HUES64 (cell line): ENCODE data around the gene PHOSPHO2.

ENCODE experiments used
- H3K27ac ChIP-seq: 2 replicates; pipeline ENCODE4 v1.7.0; 2013; ENCODE audit warnings: low read depth, low read length, inconsistent platforms
- H3K27me3 ChIP-seq: 2 replicates; pipeline ENCODE4 v1.6.1; 2013; ENCODE audit warnings: mild to moderate bottlenecking, low read length; ENCODE audit not compliant: insufficient read depth
- H3K36me3 ChIP-seq: 2 replicates; pipeline ENCODE4 v1.6.1; 2013; ENCODE audit warnings: mild to moderate bottlenecking, low read length; ENCODE audit not compliant: insufficient read depth
- H3K4me1 ChIP-seq: 2 replicates; pipeline ENCODE4 v1.6.1; 2013; ENCODE audit warnings: mild to moderate bottlenecking, low read length, moderate library complexity; ENCODE audit not compliant: insufficient read depth
- H3K4me3 ChIP-seq: 2 replicates; pipeline ENCODE4 v1.5.1; 2013; ENCODE audit warnings: mild to moderate bottlenecking, low read length, moderate library complexity
- H3K9ac ChIP-seq: 2 replicates; pipeline ENCODE4 v1.6.1; 2013; ENCODE audit warnings: mild to moderate bottlenecking, low read depth, low read length
- H3K9me3 ChIP-seq: 2 replicates; pipeline ENCODE4 v1.6.1; 2013; ENCODE audit warnings: low read depth, low read length; ENCODE audit not compliant: insufficient read depth
- WGBS: fragments of 150-250, 120-280 bp; methylation state at CpG from one replicate; pipeline ENCODE4 v1.1.7; 2013; ENCODE audit warnings: missing lambda C conversion rate; 5-methylcytosine and 5-hydroxymethylcytosine counted together

PHOSPHO2 gene

GRCh38 chr2:169716938-169717690 is 22.8 kb downstream of the PHOSPHO2 start:
- WGBS: 88% methylated on average over 12 of the region's 12 CpGs
- Histone ChIP-seq H3K27me3 (no peaks in the 10 kb centered on the region), H3K4me3 (no peak overlapping the region), H3K9me3 (no peaks in the 10 kb centered on the region), H3K36me3 (no peaks in the 10 kb centered on the region), H3K9ac (no peak overlapping the region), H3K4me1 (no peaks in the 10 kb centered on the region), H3K27ac (no peak overlapping the region)

GRCh38 chr2:169717691-169718063 is 23.4 kb downstream of the PHOSPHO2 start:
- no peak overlapping the region for H3K27ac ChIP-seq
- no peaks in the 10 kb centered on the region for H3K27me3 ChIP-seq
- no peaks in the 10 kb centered on the region for H3K36me3 ChIP-seq
- H3K9me3 ChIP-seq: no peaks in the 10 kb centered on the region
- H3K9ac ChIP-seq: no peak overlapping the region
- 83% methylated on average over 4 of the region's 4 CpGs for WGBS
- H3K4me1 ChIP-seq: no peaks in the 10 kb centered on the region
- no peak overlapping the region for H3K4me3 ChIP-seq

DNA sequence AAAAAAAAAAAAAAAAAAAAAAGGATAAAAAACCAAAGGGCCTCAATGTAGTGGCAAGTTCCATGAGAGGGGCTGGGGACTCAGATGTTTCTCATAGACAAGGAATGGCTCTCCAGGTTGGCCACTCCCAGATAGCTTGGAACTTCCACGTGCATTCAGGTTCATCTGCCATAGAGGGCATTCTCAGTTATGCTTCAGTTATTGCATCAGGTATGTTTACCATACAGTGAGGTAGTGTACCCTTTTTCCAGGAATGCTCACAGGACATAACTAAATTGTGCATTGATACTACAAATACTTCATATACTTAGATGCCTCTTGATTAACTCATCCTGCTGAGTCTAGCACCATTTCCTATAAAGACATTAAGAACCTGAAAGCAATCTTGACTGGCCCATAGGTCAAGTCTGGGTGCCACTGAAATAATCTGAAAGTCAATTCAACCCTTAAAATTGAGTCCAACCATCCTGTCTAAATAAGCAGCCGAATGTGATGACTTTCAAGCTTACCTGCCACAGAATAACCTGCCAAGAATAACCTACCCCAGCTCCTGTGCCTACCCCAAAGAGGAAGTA is 24.7 kb downstream of the PHOSPHO2 start:
- Histone ChIP-seq H3K27me3 (no peaks in the 10 kb centered on the region), H3K27ac (no peak overlapping the region), H3K4me1 (no peaks in the 10 kb centered on the region), H3K36me3 (no peaks in the 10 kb centered on the region), H3K9ac (no peak overlapping the region), H3K4me3 (no peak overlapping the region), H3K9me3 (no peaks in the 10 kb centered on the region)
- WGBS: 87% methylated on average over 2 of the region's 2 CpGs

DNA sequence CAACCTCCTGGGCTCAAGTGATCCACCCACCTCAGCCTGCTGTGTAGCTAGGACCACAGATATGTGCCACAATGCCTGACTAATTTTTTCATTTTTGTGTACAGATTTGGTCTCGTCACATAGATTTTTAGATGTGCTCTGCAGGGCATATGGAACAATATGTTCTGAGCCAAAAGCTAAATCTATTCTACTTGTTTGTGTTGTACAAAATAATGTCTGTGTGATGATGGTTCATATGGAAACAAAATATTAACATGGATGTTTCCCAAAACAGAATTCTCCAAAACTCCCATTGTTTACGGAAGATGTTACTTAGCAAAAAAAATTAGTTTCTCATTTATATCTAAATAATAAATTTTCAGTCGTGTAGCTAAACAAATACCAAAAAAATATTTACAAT is 26.7 kb downstream of the PHOSPHO2 start:
- Histone ChIP-seq H3K36me3 (no peaks in the 10 kb centered on the region), H3K9ac (no peak overlapping the region), H3K27ac (no peak overlapping the region), H3K4me3 (no peak overlapping the region), H3K9me3 (no peaks in the 10 kb centered on the region), H3K4me1 (no peaks in the 10 kb centered on the region), H3K27me3 (no peaks in the 10 kb centered on the region)
- WGBS: 90% methylated on average over 1 of the region's 3 CpGs

DNA sequence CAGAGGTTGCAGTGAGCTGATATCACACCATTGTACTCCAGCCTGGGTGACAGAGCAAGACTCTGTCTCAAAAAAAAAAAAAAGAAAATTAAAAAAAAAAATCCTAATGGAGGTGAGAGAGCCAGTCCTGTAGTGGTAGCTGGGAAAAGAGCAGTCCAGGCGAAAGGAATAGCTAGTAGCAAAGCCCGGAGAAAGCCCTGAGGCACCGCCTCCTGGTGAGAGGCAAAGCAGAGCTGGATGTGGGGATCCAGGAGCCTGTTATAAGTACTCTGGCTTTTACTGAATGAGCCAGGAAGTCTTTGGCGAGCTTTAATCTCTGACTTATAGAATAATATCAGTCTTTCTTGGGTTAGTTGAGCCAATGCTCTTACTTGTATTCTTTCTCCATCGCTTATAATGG is 32.8 kb downstream of the PHOSPHO2 start:
- Histone ChIP-seq H3K27ac (no peak overlapping the region), H3K4me1 (no peaks in the 10 kb centered on the region), H3K36me3 (no peaks in the 10 kb centered on the region), H3K4me3 (no peak overlapping the region), H3K9me3 (no peaks in the 10 kb centered on the region), H3K9ac (no peak overlapping the region), H3K27me3 (no peaks in the 10 kb centered on the region; the same call in 1 of the 2 replicates)
- 71% methylated on average over 4 of the region's 5 CpGs for WGBS

- 93% methylated on average over 1 of the region's 1 CpG for WGBS
- Histone ChIP-seq H3K27me3 (peaks cover 8% of the 10 kb centered on the region), H3K4me1 (peaks cover 4% of the 10 kb centered on the region; the same call in 1 of the 2 replicates), H3K9me3 (no peaks in the 10 kb centered on the region), H3K27ac (no peak overlapping the region), H3K36me3 (no peaks in the 10 kb centered on the region), H3K4me3 (no peak overlapping the region), H3K9ac (no peak overlapping the region)
These were observed 35.0 kb downstream of the PHOSPHO2 start for GRCh38 chr2:169729274-169729605.

DNA sequence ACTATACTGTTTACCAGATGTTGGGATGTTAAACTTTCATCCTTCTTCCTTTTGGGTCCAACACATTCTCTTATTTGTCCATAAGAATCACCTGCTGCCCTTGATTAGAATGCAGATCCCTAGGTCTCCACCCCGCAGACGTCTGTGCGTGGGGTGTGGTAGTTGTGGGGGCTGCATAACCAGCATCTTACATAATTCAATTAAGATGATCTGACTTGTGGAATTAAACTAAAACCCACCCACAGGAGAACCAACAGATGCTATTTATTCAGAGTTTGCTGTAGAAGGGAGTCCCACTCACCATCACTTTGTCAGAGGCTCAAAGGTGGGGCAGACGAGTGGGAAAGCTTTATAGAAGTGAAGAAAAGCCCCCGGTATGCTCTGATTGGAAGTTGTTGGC is 37.8 kb downstream of the PHOSPHO2 start:
- 63% methylated on average over 2 of the region's 5 CpGs for WGBS
- Histone ChIP-seq H3K36me3 (peaks cover 10% of the 10 kb centered on the region), H3K9ac (no peak overlapping the region), H3K9me3 (no peaks in the 10 kb centered on the region), H3K4me3 (no peak overlapping the region), H3K27ac (no peak overlapping the region), H3K4me1 (peaks cover 28% of the 10 kb centered on the region), H3K27me3 (peaks cover 8% of the 10 kb centered on the region)

DNA sequence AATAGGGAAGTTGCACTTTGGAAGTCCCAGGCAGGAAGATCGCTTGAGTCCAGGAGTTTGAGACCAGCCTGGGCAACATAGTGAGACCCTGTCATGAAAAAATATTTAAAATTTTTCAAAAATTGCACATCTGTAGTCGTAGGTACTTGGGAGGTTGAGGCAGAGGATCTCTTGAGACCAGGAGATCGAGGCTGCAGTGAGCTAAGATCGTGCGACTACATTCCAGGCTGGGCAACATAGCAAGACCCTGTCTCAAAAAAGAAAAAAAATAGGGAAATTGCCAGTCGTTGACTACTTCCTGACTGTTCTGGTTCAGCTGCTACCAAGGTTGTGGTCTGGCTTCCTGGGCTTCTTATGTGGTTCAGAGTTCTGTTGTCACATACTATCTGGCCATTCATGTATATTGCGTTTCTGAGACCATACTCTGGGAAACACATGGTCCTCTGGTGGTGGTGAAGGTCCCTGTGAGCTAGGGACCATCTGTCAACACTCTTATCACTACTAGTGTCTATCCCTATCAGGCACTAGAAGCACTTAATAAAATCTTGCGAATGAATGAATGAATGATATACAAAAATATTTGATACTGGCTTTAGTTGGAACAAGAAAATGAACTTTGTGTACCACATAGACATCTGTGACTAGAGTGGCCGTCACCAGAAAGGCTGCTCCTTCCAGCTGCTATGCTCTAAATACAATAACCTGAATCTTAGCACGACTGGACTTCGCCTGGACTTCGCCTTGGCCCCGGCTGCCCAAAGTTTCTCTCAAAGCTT is 38.5 kb downstream of the PHOSPHO2 start:
- Histone ChIP-seq H3K4me1 (peaks cover 29% of the 10 kb centered on the region), H3K27me3 (peaks cover 8% of the 10 kb centered on the region), H3K9ac (peak overlapping the region; percentile 94), H3K36me3 (peaks cover 10% of the 10 kb centered on the region), H3K9me3 (no peaks in the 10 kb centered on the region), H3K27ac (no peak overlapping the region), H3K4me3 (peak overlapping the region; percentile 97)
- 69% methylated on average over 13 of the region's 13 CpGs for WGBS

DNA sequence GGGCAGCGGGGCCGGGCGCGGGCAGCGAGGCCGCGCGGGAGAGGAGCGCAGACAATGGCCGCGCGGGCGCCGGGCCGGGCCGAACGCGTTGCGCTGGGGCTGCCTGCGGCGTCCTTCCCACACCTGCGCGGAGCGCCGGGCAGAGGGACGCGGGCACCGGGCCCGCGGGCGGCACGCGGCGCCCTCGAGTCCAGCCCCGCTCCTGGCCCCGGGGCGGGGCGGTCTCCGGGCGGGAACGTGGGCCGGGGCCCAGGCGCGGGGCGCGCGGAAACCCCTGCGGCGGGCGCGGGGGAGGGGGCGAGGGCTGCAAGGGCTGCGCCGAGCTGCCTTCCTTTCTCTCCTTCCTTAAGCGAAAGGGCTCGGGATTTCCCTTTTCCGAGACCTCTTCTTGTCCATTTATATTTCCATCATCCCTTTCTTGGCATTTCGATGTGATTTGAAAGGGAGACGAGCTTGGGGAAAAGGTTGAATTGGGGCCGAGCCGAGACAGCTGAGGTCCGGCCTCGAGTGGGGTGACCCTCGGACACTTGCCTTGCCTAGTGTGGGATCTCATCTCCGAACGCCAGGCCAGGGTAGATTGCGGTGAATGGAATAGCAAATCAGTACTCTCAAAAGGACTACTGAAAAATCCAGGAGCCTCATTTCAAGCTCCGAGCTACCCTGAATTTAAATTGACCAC is 40.0 kb downstream of the PHOSPHO2 start:
- H3K4me1 ChIP-seq: peaks cover 29% of the 10 kb centered on the region
- H3K4me3 ChIP-seq: peak overlapping the region; percentile 97
- peaks cover 15% of the 10 kb centered on the region for H3K36me3 ChIP-seq
- peak overlapping the region; percentile 74 for H3K27ac ChIP-seq
- no peaks in the 10 kb centered on the region for H3K9me3 ChIP-seq
- peaks cover 8% of the 10 kb centered on the region for H3K27me3 ChIP-seq
- under 1% methylated on average over 69 of the region's 69 CpGs for WGBS
- H3K9ac ChIP-seq: peak overlapping the region; percentile 94

GRCh38 chr2:169735623-169736022 is 41.4 kb downstream of the PHOSPHO2 start:
- H3K36me3 ChIP-seq: peaks cover 25% of the 10 kb centered on the region
- H3K27me3 ChIP-seq: peaks cover 8% of the 10 kb centered on the region
- peak overlapping the region; percentile 97 for H3K4me3 ChIP-seq
- H3K9ac ChIP-seq: no peak overlapping the region
- no peaks in the 10 kb centered on the region for H3K9me3 ChIP-seq
- WGBS: 89% methylated on average over 4 of the region's 4 CpGs
- H3K27ac ChIP-seq: no peak overlapping the region
- H3K4me1 ChIP-seq: peaks cover 29% of the 10 kb centered on the region

GRCh38 chr2:169736902-169737301 is 42.6 kb downstream of the PHOSPHO2 start:
- Histone ChIP-seq H3K27ac (no peak overlapping the region), H3K9ac (no peak overlapping the region), H3K9me3 (no peaks in the 10 kb centered on the region), H3K27me3 (peaks cover 8% of the 10 kb centered on the region), H3K4me1 (peaks cover 29% of the 10 kb centered on the region), H3K4me3 (peak overlapping the region; percentile 97; the same call in 1 of the 2 replicates), H3K36me3 (peaks cover 37% of the 10 kb centered on the region)
- 86% methylated on average over 5 of the region's 5 CpGs for WGBS
